ENCODE data around the gene GABRG3. TPM values are rescaled to one million over a fixed set of nuclear protein-coding genes. Genes with fewer than 3 reads are reported as not detected.

GABRG3 gene
- total RNA-seq, 2 experiments from 2014 or later: not detected

DNA sequence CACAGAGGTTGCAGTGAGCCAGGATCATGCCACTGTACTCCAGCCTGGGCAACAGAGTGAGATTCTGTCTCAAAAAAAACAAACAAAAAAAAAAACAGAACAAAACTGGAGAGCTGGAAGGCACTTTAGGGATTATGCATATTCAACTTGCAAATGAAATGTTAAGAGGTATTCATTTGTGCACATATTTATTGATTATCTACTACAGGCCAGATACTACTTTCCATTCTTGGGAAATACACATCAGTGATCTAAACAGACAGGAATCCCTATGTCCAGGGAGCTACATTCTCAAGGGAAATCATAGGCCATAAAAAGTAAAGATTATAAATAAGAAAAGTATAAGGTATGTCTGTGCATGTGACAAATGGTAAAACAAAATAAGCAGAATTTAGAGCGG is 322.6 kb downstream of the GABRG3 start:
- no peak for DNase-seq
- no peaks in the 10 kb centered on the region for H3K36me3 ChIP-seq (ENCODE audit: insufficient read depth, low read length)
- H3K27ac Mint-ChIP-seq: no peak overlapping the region
- no peaks in the 10 kb centered on the region for H3K4me1 ChIP-seq (ENCODE audit: insufficient read depth, low read length)
- no peaks in the 10 kb centered on the region for H3K4me1 Mint-ChIP-seq (ENCODE audit: low read depth)
- H3K27me3 Mint-ChIP-seq: no peaks in the 10 kb centered on the region
- H3K4me3 Mint-ChIP-seq: no peak overlapping the region
- CTCF ChIA-PET: no interaction called here
- TF ChIP-seq CTCF (IDR thresholded peaks at IDR 0.05): no peak
- H3K9me3 Mint-ChIP-seq: peaks cover 4% of the 10 kb centered on the region
- POLR2A ChIA-PET: no interaction called here
- H3K4me3 ChIP-seq (ENCODE audit: low read length): no peak overlapping the region
- no peaks in the 10 kb centered on the region for H3K27me3 ChIP-seq (ENCODE audit: control insufficient read depth in 1 of 2, insufficient read depth in 2 of 2, low read length in 2 of 2)
- intact Hi-C loops (cut with DNase I, micrococcal nuclease): no loop called here
- peaks cover 0 to 4% of the 10 kb centered on the region in 2 experiments for H3K9me3 ChIP-seq (ENCODE audit: control insufficient read depth in 1 of 2, insufficient read depth in 1 of 2, low read length in 2 of 2)
- no peak overlapping the region for H3K27ac ChIP-seq (ENCODE audit: low read depth in 1 of 2, low read length in 2 of 2)
- no peaks in the 10 kb centered on the region for H3K36me3 Mint-ChIP-seq (ENCODE audit: low read depth)
- ATAC-seq (ENCODE audit: poor library complexity): no peak

- no peaks in the 10 kb centered on the region for H3K36me3 ChIP-seq (ENCODE audit: insufficient read depth, low read length)
Observed at GRCh38 chr15:27317736-27318135, 346.8 kb downstream of the GABRG3 start.

GRCh38 chr15:27323801-27324200 is 352.8 kb downstream of the GABRG3 start:
- Mint-ChIP-seq H3K36me3 (ENCODE audit: low read depth) (no peaks in the 10 kb centered on the region), H3K27ac (no peak overlapping the region), H3K4me1 (ENCODE audit: low read depth) (no peaks in the 10 kb centered on the region), H3K27me3 (no peaks in the 10 kb centered on the region), H3K9me3 (peaks cover 11% of the 10 kb centered on the region), H3K4me3 (no peak overlapping the region)
- Histone ChIP-seq H3K36me3 (ENCODE audit: insufficient read depth, low read length) (no peaks in the 10 kb centered on the region), H3K27me3 (ENCODE audit: control insufficient read depth in 1 of 2, insufficient read depth in 2 of 2, low read length in 2 of 2) (no peaks in the 10 kb centered on the region), H3K9me3 (ENCODE audit: control insufficient read depth in 1 of 2, insufficient read depth in 1 of 2, low read length in 2 of 2) (peaks cover 0 to 24% of the 10 kb centered on the region in 2 experiments), H3K27ac (ENCODE audit: low read depth in 1 of 2, low read length in 2 of 2) (no peak overlapping the region), H3K4me3 (ENCODE audit: low read length) (no peak overlapping the region), H3K4me1 (ENCODE audit: insufficient read depth, low read length) (no peaks in the 10 kb centered on the region)
- POLR2A ChIA-PET: no interaction called here
- ATAC-seq (ENCODE audit: poor library complexity) (no peak), DNase-seq (no peak)
- TF ChIP-seq CTCF (IDR thresholded peaks at IDR 0.05): no peak
- CTCF ChIA-PET: no interaction called here
- intact Hi-C loops (cut with DNase I, micrococcal nuclease): no loop called here

More at GRCh38 chr15:27317736-27318135, 346.8 kb downstream of the GABRG3 start:
- POLR2A ChIA-PET: no interaction called here
- Histone ChIP-seq H3K27me3 (ENCODE audit: control insufficient read depth in 1 of 2, insufficient read depth in 2 of 2, low read length in 2 of 2) (no peaks in the 10 kb centered on the region), H3K9me3 (ENCODE audit: control insufficient read depth in 1 of 2, insufficient read depth in 1 of 2, low read length in 2 of 2) (peaks cover 0 to 16% of the 10 kb centered on the region in 2 experiments), H3K27ac (ENCODE audit: low read depth in 1 of 2, low read length in 2 of 2) (no peak overlapping the region), H3K4me3 (ENCODE audit: low read length) (no peak overlapping the region), H3K4me1 (ENCODE audit: insufficient read depth, low read length) (no peaks in the 10 kb centered on the region)
- no peak for TF ChIP-seq CTCF (IDR thresholded peaks at IDR 0.05)
- Mint-ChIP-seq H3K4me1 (ENCODE audit: low read depth) (no peaks in the 10 kb centered on the region), H3K9me3 (peaks cover 7% of the 10 kb centered on the region), H3K4me3 (no peak overlapping the region), H3K27me3 (no peaks in the 10 kb centered on the region), H3K36me3 (ENCODE audit: low read depth) (no peaks in the 10 kb centered on the region), H3K27ac (no peak overlapping the region)
- DNase-seq (no peak), ATAC-seq (ENCODE audit: poor library complexity) (no peak)
- CTCF ChIA-PET: no interaction called here
- intact Hi-C loops (cut with DNase I, micrococcal nuclease): no loop called here

Measured in CD4-positive, alpha-beta T cell (primary cell).